BJ (cell line): ENCODE measurements around the gene NF2. TPM values are rescaled to one million over a fixed set of nuclear protein-coding genes. Genes with fewer than 3 reads are reported as not detected.

Experiments used
- CTCF ChIA-PET: fragments of 350-600 bp; formaldehyde crosslinking; extraction: SDS; loops from one replicate; lab custom pipeline; 2021; ENCODE audit warnings: antibody characterized with exemption, inconsistent platforms; lab: Yijun Ruan, JAX
- POLR2A ChIA-PET: fragments of 300-600 bp; sonication (Branson Sonifier 250); formaldehyde crosslinking; extraction: SDS; loops from one replicate; lab custom pipeline; 2021; ENCODE audit warnings: antibody characterized with exemption; lab: Charles Lee
- DNase-seq: peaks from one replicate; pipeline ENCODE4 v3.0.0-alpha.2; 2011; ENCODE audit warnings: low read depth
- H3K27me3 ChIP-seq: 2 replicates; pipeline ENCODE4 v1.6.0; 2011; ENCODE audit warnings: low read length; ENCODE audit not compliant: control insufficient read depth, insufficient read depth
- H3K36me3 ChIP-seq: 2 replicates; pipeline ENCODE4 v1.5.1; 2011; ENCODE audit warnings: low read length; ENCODE audit not compliant: control insufficient read depth, insufficient read depth
- H3K4me3 ChIP-seq: 2 replicates; pipeline ENCODE4 v1.5.1; 2011; ENCODE audit warnings: low read depth, mild to moderate bottlenecking, control low read depth, low read length
- CTCF ChIP-seq: IDR thresholded peaks from 2 replicates; pipeline ENCODE4 v1.5.1; 2011; ENCODE audit warnings: low read depth, mild to moderate bottlenecking, control low read depth, inconsistent platforms, low read length, moderate library complexity; ENCODE audit not compliant: insufficient read depth
- polyA plus RNA-seq: library from polyadenylated mRNA; depleted of rRNA; stranded (reverse); fragments of >200 nt; gene quantifications from 2 replicates; pipeline ENCODE4 v1.2.3, GENCODE V29; 2011

The NF2 gene
- polyA plus RNA-seq, 1 experiment: 36.0 TPM

GRCh38 chr22:29729161-29729560 is 125.7 kb downstream of the NF2 start:
- no peak for TF ChIP-seq CTCF
- CTCF ChIA-PET: no interaction called here
- H3K27me3 ChIP-seq: peaks cover 7% of the 10 kb centered on the region
- H3K36me3 ChIP-seq: peaks cover 1% of the 10 kb centered on the region
- POLR2A ChIA-PET: no interaction called here
- no peak for DNase-seq
- no peak overlapping the region for H3K4me3 ChIP-seq

DNA sequence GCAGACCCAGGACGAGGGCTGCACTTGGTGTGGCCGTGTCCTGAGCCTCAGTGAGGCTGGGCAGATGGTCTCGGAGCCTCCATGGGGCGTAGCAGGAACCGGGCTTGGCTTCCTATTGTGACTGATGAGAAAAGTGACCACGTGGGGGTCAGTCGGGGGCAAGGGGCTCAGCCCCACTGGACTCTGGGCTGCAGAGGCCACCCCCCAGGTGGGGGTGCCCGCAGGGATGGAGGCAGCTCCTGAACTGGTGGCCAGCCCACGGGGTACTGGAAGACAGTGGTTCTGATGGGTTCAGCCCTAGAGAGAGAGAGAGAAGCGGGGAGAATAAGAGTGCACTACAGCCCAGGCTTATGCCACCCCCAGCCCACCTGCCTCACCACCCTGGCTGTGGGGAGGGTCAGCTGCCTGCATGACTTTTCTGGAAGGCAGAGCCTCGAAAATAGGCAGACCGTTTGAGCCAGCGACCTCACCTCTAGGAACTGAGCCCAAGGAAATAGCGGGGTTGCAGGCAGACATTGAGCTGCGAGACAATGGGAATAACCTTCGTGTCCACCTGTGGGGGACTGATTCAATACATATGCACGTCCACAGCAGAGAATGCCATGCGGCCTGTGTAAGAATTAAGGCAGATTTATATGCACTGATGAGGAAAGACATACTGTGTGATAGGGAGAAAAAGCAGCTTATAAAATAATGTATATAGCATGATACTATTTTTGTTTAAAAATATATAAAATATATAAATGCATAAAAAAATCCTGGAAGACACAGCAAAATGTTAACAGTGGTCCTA is 127.8 kb downstream of the NF2 start:
- no peak for DNase-seq
- CTCF ChIA-PET: interaction anchor here (1.4 kb wide), 1 partner anchor 10 kb away, joined by 3 read pairs; no protein-coding TSS in a partner anchor
- H3K36me3 ChIP-seq: peaks cover 1% of the 10 kb centered on the region
- H3K27me3 ChIP-seq: no peaks in the 10 kb centered on the region
- no peak for TF ChIP-seq CTCF
- POLR2A ChIA-PET: no interaction called here
- no peak overlapping the region for H3K4me3 ChIP-seq

DNA sequence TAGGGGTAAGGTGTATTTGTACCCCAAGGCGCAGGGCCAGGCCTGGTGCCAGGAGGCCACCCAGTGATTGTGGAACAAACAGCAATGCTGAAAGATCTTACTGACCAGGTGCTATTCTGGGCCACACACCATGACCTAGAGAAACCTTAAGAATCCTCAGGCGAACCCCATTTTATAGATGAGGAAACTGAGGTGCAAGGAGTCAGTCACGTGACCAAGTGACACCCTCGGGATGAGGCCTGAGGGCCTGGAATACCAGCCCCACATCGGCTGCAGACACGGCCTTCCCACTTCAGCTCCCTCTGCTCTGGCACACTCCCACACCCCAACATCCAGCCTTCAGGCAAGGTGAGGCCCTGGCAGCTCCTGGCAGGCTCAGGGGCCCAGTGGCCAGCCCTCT is 129.4 kb downstream of the NF2 start:
- POLR2A ChIA-PET: no interaction called here
- no peak overlapping the region for H3K4me3 ChIP-seq
- CTCF ChIA-PET: interaction anchor here (0.6 to 1.1 kb wide), 3 partner anchors 24 to 43 kb away, joined by 3 to 4 read pairs (median 3); no protein-coding TSS in a partner anchor
- H3K27me3 ChIP-seq: no peaks in the 10 kb centered on the region
- TF ChIP-seq CTCF: no peak
- no peak for DNase-seq
- peaks cover 1% of the 10 kb centered on the region for H3K36me3 ChIP-seq

- Histone ChIP-seq H3K4me3 (no peak overlapping the region), H3K27me3 (no peaks in the 10 kb centered on the region), H3K36me3 (peaks cover 1% of the 10 kb centered on the region)
- CTCF ChIA-PET: interaction anchor here (1.1 kb wide), 2 partner anchors 23 to 44 kb away, joined by 3 read pairs; no protein-coding TSS in a partner anchor
- no peak for DNase-seq
- POLR2A ChIA-PET: no interaction called here
- TF ChIP-seq CTCF: no peak
These were observed 130.1 kb downstream of the NF2 start for GRCh38 chr22:29733362-29734201.

DNA sequence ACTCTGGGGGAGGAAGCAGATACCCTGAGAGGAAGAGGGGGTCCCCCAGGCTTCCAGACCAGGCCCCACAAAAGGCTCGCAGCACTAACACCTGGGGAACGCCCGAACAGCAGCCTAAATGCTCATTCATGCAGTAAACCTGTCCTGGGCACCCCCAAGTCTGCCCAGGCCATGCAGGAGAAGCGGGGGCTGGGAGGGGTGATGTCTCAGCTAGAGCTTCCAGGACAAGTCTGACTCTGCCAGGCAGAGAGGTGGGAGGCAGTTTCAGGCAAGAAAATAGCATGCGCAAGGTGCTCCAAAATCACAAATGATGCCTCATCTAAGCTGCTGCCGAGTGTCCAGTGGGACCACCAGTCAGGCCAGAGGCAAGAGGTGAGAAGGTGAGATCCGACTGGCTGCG is 131.0 kb downstream of the NF2 start:
- no peak for TF ChIP-seq CTCF
- CTCF ChIA-PET: no interaction called here
- Histone ChIP-seq H3K36me3 (peaks cover 1% of the 10 kb centered on the region), H3K4me3 (no peak overlapping the region), H3K27me3 (no peaks in the 10 kb centered on the region)
- no peak for DNase-seq
- POLR2A ChIA-PET: no interaction called here
